Urinary bladder (tissue), 4 donors: ENCODE data around the gene ELMO2. TPM values are rescaled to one million over a fixed set of nuclear protein-coding genes. Genes with fewer than 3 reads are reported as not detected.

Source experiments
- DNase-seq: peaks from one replicate; pipeline ENCODE4 v3.0.0-alpha.2; 2015; ENCODE audit errors: extremely low spot score
- H3K27ac ChIP-seq: one replicate; pipeline ENCODE4 v1.5.1; 2013; ENCODE audit warnings: low read depth, mild to moderate bottlenecking, moderate library complexity
- H3K36me3 ChIP-seq: one replicate; pipeline ENCODE4 v1.6.1; 2013; ENCODE audit warnings: mild to moderate bottlenecking, moderate library complexity; ENCODE audit not compliant: insufficient read depth
- H3K4me1 ChIP-seq: one replicate; pipeline ENCODE4 v1.6.1; 2013; ENCODE audit warnings: mild to moderate bottlenecking, moderate library complexity; ENCODE audit not compliant: insufficient read depth
- H3K4me3 ChIP-seq: one replicate; pipeline ENCODE4 v1.5.1; 2013; ENCODE audit warnings: low read depth, low read length
- WGBS: extraction: QIAGEN DNeasy Blood & Tissue Kit; methylation state at CpG from one replicate; pipeline ENCODE4 v1.1.7; 2013; 5-methylcytosine and 5-hydroxymethylcytosine counted together
- polyA plus RNA-seq: library from polyadenylated mRNA; stranded (reverse); fragments of 200-250 nt; gene quantifications from one replicate; pipeline ENCODE4 v1.2.3, GENCODE V29; 2013
- total RNA-seq: library from RNA; depleted of rRNA; stranded (reverse); fragments of >200 nt; gene quantifications from one replicate; pipeline ENCODE4 v1.2.3, GENCODE V29; 2014
- donor health status: healthy with polysubstance abuse.
- donor health status: healthy.

The ELMO2 gene, protein sequence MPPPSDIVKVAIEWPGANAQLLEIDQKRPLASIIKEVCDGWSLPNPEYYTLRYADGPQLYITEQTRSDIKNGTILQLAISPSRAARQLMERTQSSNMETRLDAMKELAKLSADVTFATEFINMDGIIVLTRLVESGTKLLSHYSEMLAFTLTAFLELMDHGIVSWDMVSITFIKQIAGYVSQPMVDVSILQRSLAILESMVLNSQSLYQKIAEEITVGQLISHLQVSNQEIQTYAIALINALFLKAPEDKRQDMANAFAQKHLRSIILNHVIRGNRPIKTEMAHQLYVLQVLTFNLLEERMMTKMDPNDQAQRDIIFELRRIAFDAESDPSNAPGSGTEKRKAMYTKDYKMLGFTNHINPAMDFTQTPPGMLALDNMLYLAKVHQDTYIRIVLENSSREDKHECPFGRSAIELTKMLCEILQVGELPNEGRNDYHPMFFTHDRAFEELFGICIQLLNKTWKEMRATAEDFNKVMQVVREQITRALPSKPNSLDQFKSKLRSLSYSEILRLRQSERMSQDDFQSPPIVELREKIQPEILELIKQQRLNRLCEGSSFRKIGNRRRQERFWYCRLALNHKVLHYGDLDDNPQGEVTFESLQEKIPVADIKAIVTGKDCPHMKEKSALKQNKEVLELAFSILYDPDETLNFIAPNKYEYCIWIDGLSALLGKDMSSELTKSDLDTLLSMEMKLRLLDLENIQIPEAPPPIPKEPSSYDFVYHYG
- total RNA-seq: 41.6 TPM
- 31.2 TPM for polyA plus RNA-seq

DNA sequence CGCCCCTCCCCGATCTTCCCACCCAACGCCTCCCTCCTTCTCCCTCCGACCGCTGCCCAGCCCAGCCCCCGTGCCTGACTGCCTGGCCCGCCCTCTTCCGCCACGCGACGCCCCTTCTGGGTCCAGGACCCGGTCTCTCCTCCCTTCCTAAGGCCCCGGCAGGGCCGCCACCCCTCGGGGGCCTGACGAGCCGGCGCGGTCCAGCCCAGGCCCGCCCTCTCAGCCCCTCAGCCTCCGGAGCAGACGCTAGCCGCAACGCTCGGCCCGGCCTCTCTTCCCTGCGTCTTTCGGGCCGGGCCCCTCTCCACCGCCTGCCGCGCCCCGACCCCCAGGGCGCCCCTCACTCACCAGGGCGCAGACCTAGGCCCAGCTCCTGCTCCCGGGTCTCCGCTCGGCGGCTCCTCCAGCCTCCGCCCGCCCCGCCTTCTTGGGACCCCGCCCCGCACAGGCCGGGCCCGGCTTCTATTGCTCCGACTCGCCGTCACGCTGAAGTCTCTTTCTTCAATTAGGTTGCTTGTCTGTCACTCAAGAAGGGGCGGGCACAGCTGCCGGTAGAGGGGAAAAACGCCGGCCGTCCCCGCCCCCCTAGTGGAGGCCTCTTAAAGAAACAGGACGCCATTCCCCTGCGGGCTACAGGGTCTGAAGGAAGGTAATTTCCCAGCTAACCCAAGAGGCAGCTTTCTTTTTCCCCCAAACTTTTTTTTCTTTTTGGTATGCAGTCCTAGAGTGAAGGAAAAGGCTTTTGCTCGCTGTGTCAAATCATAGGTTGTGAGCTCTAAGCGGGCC, at the start of gene ELMO2:
ELMO2 (minus strand) TSS at position 416 of the 786 bp plus-strand sequence. CDS start 12,133 bp downstream, outside the sequence.
- under 1% methylated on average over 60 of the region's 60 CpGs for WGBS
- Histone ChIP-seq H3K27ac (peak within 1 kb of the TSS; percentile 90), H3K4me3 (peak within 1 kb of the TSS; percentile 86), H3K4me1 (peaks cover 6% of the 10 kb centered on the region), H3K36me3 (no peaks in the 10 kb centered on the region)
- peak; percentile 95 for DNase-seq

DNA sequence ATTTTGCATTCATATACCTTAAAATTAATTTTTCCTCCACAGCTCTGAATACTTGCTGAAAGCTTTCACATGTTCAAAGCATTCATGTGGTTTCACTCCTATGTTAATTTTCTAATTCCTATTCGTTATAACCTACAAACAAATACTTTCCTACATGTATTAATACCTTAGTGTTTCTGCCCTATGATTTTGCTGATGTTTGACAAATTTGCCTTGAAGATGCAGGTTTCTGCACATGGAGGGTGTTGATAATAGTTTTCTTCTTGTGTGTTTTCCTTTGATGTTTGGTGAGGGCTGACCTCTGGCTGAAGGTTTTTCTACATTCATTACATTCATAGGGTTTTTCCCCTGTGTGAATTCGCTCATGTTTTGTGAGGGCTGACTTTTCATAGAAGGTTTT, 49.3 kb upstream of the ELMO2 start:
- Histone ChIP-seq H3K27ac (no peak overlapping the region), H3K4me1 (no peaks in the 10 kb centered on the region), H3K4me3 (no peak overlapping the region), H3K36me3 (no peaks in the 10 kb centered on the region)
- DNase-seq: no peak
- WGBS: 93% methylated on average over 2 of the region's 2 CpGs

DNA sequence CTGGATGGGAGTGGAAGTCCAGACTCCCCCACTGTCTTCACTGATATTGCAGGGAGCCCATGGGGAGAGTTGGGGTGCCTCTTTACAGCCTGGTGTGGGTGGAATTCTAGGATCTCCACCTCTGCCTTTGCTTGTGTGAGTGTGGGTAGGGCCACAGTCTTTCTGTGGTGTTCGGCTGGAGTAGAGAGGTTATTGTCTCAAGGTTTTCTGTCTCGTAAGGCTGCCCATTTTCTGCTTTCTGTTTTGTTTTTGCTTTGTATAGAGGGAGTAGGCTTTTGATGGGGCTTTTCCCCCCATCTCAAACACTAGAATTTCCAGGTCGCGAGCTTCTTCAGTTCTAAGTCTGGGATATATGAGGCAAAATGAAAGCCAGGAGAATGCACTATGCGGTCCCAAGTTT, 40.4 kb upstream of the ELMO2 start:
- no peak overlapping the region for H3K4me3 ChIP-seq
- no peaks in the 10 kb centered on the region for H3K36me3 ChIP-seq
- H3K27ac ChIP-seq: no peak overlapping the region
- no peaks in the 10 kb centered on the region for H3K4me1 ChIP-seq
- 92% methylated on average over 5 of the region's 5 CpGs for WGBS
- no peak for DNase-seq

DNA sequence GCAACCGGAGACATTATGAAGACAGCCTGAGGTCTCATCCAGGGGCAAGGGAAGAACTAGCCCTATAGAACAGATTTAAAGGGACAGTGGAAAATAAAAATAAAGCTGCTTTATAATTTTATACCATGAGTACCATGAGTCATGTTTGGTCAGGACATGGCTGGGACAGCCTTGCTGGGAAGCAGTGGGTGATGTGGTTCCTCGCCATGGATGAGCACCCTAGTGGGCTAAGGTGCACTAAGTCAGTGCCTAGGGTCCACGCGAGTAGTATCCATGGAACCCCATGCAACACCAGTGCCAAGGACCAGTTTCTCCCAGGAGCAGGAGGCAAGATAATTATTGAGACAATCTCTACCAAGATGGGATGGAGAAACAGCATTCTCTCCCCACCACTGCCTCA, 33.4 kb upstream of the ELMO2 start:
- Histone ChIP-seq H3K27ac (no peak overlapping the region), H3K4me1 (no peaks in the 10 kb centered on the region), H3K4me3 (no peak overlapping the region), H3K36me3 (no peaks in the 10 kb centered on the region)
- 77% methylated on average over 4 of the region's 4 CpGs for WGBS
- DNase-seq: no peak

DNA sequence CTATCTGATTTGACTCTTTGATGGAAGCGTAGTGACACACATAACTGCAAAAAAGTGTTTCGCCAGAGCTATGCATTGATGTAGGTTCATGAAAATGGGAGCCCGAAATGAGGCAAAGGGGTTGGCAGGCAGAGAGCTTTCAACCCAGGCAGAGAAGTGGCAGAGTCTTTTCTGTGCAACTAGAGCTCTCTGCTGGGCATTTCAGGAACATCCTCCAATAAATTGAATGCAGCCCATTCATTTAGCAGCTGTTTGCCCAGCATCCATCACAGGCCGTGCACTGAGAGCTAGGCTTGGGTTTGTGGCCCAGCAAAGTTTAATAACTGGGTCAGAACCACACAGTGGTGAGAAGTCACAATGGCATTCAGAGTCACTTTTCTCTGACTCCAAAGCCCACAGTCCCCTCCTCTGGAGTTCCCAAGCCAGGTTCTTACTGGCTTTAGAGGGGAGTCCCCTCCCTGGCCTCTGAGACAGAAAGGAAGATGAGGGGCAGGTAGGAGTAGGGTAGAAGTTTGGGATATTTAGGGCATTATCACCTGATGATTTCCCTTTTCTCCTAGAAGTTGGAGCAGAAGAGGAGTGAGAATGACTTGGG, 31.8 kb upstream of the ELMO2 start:
- Histone ChIP-seq H3K4me1 (no peaks in the 10 kb centered on the region), H3K27ac (no peak overlapping the region), H3K36me3 (no peaks in the 10 kb centered on the region), H3K4me3 (no peak overlapping the region)
- WGBS: 61% methylated on average over 4 of the region's 4 CpGs
- DNase-seq: no peak

DNA sequence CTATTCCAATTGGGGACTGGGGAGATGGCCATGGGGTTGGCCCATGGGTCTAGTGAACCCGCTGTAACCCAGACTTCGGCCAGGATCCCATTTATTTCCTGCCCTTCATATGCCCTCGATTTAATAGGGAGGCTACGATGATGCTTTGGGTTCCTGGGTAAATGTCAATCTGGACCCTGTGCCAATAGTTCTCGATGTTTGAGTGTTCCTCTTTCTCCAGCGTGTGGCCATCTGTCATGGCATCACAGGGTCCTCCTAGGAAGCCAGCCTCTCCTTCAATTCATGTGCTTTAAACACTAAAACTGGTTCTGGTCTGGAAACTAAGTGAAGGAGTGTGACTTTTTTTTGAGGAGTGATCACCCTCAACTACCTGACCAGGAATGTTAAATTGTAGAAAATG, 28.7 kb upstream of the ELMO2 start:
- no peak for DNase-seq
- Histone ChIP-seq H3K4me1 (no peaks in the 10 kb centered on the region), H3K36me3 (no peaks in the 10 kb centered on the region), H3K27ac (no peak overlapping the region), H3K4me3 (no peak overlapping the region)
- 91% methylated on average over 6 of the region's 6 CpGs for WGBS

DNA sequence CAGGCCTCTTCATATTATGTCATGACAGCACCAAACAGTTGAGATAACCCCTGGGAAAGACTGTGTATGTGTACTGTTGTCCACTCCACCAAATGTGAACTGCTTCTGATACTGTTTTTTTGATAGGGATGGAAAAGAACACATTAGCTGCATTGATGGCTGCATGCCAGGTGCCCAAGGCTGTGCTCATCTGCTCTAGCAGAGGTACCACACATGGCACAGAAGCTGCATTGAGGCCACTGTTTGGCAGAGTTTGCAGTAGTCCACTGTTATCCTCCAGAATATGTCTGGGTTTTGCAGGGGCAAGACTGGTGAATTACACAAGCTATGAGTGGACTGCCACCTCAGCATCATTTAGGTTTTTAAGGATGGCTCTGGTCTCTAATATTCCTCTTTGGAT, 28.2 kb upstream of the ELMO2 start:
- no peak overlapping the region for H3K27ac ChIP-seq
- no peak for DNase-seq

DNA sequence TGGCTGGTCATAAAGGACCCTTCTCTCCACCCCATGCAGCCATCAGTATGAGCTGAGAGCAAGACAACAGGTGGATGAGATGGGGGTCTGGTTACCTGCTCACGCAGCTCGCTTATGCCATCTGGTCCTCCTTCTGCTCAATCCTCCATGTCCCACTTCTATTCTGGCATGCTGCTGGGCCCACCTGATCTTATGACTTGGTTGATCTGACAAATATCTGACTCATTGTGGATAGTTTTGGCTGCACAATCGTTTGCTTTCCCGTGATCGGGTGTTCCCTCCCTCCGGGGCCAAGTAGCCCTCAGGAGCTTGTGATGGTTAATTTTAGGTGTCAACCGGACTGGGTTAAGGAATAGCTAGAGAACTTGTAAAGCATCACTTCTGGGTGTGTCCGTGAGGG, 26.6 kb upstream of the ELMO2 start:
- 86% methylated on average over 8 of the region's 8 CpGs for WGBS

More for the DNA sequence above, 28.2 kb upstream of the ELMO2 start:
- Histone ChIP-seq H3K4me3 (no peak overlapping the region), H3K4me1 (no peaks in the 10 kb centered on the region), H3K36me3 (no peaks in the 10 kb centered on the region)

DNA sequence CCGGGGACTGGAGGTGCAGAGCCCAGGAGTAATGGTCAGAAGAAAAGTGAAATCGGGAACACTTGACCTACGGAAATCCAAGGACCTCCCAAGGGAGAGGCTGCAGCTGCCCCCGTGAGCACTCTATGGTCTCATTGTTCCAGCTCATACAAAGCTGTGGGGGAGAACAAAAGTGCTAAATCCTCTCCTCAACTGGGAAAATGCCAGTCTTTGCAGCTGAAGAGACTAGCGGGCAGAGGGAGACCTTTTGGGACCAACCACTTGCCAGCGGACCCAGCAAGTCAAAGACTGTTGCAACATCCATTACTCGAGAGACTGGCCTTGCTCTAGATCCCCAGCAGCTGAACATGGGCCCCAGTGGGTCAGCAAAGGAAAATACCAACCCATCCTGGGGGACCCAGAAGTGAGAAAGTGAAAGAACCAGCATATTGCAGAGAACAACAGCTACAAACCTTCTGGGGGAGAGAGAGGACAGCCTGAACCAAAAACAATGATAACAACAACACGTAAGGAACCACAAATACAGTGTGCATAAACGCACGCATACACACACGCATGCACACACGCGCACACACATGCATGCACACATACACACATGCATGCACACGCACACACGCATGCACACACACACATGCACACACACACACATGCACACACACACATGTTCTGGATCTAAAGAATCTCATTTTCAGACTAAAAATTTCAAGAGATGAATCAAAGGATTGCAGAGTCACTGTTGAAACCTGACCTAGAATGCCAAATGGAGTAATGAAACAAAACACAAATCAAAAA, 24.7 kb upstream of the ELMO2 start:
- Histone ChIP-seq H3K4me3 (no peak overlapping the region), H3K36me3 (no peaks in the 10 kb centered on the region), H3K27ac (no peak overlapping the region), H3K4me1 (no peaks in the 10 kb centered on the region)
- DNase-seq: no peak
- WGBS: 82% methylated on average over 15 of the region's 15 CpGs

More for the DNA sequence above, 26.6 kb upstream of the ELMO2 start:
- no peak for DNase-seq
- no peak overlapping the region for H3K4me3 ChIP-seq
- no peaks in the 10 kb centered on the region for H3K36me3 ChIP-seq
- no peak overlapping the region for H3K27ac ChIP-seq
- H3K4me1 ChIP-seq: no peaks in the 10 kb centered on the region

DNA sequence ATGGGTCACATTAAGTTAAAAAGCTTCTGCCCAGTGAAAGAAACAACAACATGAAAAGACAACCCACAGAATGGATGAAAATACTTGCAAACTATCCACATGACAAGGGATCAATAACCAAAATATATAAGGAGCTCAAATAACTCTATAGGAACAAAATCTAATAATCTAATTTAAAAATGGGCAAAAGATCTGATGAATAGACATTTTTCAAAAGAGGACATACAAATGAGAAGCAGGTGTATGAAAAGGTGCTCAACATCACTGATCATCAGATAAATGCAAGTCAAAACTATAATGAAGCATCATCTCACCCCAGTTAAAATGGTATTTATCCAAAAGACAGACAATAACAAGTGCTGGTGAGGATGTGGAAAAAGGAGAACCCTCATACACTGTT, 21.0 kb upstream of the ELMO2 start:
- Histone ChIP-seq H3K4me3 (no peak overlapping the region), H3K36me3 (no peaks in the 10 kb centered on the region), H3K27ac (no peak overlapping the region), H3K4me1 (no peaks in the 10 kb centered on the region)
- DNase-seq: no peak

DNA sequence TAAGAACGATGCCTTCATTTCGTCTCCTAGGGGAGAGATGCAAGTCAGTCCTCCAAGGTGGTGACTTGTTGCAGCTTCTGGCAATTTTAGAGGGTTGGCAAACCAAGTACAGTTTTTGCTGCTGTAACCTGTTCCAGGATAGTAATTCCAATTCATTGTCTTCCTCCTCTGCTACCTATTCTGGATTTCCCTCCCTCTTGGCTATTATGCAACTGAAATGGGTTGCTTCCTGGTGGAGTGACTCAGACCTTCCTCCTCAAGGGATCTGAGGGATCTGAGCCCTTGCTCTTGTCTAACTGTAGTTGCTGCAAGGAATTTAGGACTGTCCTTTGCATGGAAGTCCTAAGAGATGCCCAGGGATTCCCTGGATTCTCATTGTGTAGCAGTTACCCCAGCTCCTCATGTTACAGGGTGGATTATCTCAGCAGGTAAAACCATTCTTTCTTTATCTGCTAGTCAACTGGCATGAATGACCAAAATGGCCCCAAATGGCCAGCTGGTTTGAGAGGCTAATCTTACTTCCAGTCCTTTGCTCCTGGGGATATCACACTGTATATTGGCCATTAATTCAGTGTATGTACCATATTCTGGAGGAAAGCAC, 17.6 kb upstream of the ELMO2 start:
- no peaks in the 10 kb centered on the region for H3K4me1 ChIP-seq
- no peaks in the 10 kb centered on the region for H3K36me3 ChIP-seq
- no peak overlapping the region for H3K27ac ChIP-seq
- no peak for DNase-seq
- WGBS: 97% methylated on average over 2 of the region's 2 CpGs
- H3K4me3 ChIP-seq: no peak overlapping the region

DNA sequence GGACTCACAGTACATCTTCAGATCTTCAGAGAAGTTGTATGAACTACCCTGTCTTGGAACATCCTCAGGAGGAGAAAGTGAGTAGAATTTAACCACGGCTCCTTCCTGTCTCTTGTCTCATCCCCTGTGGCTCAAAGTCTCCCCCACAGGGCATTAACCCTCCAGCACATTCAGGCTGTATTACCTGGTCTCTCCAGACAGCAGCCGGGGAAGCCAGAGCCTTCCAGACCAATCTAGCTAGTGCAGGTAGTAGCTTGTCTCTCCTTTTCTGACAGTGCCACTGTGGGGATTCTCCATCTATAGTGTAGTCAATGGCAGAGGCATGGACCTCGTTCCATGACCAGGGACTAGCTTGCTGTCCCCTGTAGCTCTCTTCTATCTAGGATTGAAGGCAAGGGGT, 16.9 kb upstream of the ELMO2 start:
- no peak overlapping the region for H3K4me3 ChIP-seq
- H3K27ac ChIP-seq: no peak overlapping the region
- no peak for DNase-seq
- no peaks in the 10 kb centered on the region for H3K36me3 ChIP-seq
- WGBS: 53% methylated on average over 3 of the region's 3 CpGs
- no peaks in the 10 kb centered on the region for H3K4me1 ChIP-seq
